Ascending aorta (tissue), 2 donors: Measurements from ENCODE around the gene UNG. TPM values are rescaled to one million over a fixed set of nuclear protein-coding genes. Genes with fewer than 3 reads are reported as not detected.

Experiments used
- DNase-seq, 2 donors: peaks; one replicate each; pipeline ENCODE4 v3.0.0-alpha.2; 2019; ENCODE audit warnings: low spot score in 2 of 2
- H3K27ac ChIP-seq, 2 donors: fragments of 200-600 bp; sonication (generic); one replicate each; pipeline ENCODE4 v1.5.1; 2016 to 2017; ENCODE audit warnings: mild to moderate bottlenecking in 1 of 2
- H3K27me3 ChIP-seq: fragments of 200-600 bp; sonication (generic); one replicate; pipeline ENCODE4 v1.5.1; 2017
- H3K36me3 ChIP-seq, 2 donors: fragments of 200-600 bp; sonication (generic); one replicate each; pipeline ENCODE4 v1.5.1; 2016
- H3K4me1 ChIP-seq, 2 donors: fragments of 200-600 bp; sonication (generic); one replicate each; pipeline ENCODE4 v1.5.1; 2016 to 2017; ENCODE audit warnings: mild to moderate bottlenecking in 1 of 2
- H3K4me3 ChIP-seq, 2 donors: fragments of 200-600 bp; sonication (generic); one replicate each; pipeline ENCODE4 v1.5.1; 2016 to 2017; ENCODE audit warnings: mild to moderate bottlenecking in 1 of 2
- H3K9me3 ChIP-seq, 2 donors: fragments of 200-600 bp; sonication (generic); one replicate each; pipeline ENCODE4 v1.5.1; 2016
- CTCF ChIP-seq, 3 experiments: fragments of 200-600 bp in 2 of 3; fragments of 450-650 bp in 1 of 3; sonication (generic) in 2 of 3; IDR thresholded peaks; one replicate each; pipeline ENCODE4 v1.5.1; 2016 to 2019; ENCODE audit warnings: antibody characterized with exemption in 3 of 3, mild to moderate bottlenecking in 1 of 3, moderate library complexity in 1 of 3
- intact Hi-C: fragments of 100-400 bp; cut with DNase I; formaldehyde crosslinking; loops from one replicate; pipeline ENCODE4 v1.15.1; 2023
- total RNA-seq: library from RNA; depleted of rRNA; stranded (reverse); fragments of >200 nt; gene quantifications from one replicate; pipeline ENCODE4 v1.1.0, GENCODE V29; 2016

UNG gene
- total RNA-seq, 1 donor from 2014 or later = 42.4 TPM

DNA sequence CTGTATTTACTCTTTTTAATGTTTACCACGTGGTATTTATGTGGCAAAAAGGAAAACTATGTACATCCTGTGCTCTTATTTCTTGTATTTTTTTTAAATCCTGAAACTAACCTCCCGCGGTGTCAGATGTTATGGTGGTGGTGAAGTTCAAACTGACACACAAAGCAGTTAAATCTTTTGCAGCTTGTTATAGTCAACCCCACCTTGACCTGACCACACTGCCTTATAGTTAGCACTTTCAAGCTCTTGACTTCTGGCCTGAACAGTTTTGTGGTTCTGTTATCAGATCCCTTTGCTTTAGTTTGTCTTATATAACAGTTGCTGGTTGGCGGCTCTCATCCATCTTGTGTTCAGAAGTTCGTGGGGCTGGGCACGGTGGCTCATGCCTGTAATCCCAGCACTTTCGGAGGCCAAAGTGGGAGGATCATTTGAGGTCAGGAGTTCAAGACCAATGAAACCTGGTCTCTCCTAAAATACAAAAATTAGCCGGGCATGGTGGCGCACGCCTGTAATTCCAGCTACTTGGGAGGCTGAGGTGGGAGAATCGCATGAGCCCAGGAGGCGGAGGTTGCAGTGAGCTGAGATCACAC, 2.1 kb downstream of the UNG start:
- no peaks in the 10 kb centered on the region for H3K27me3 ChIP-seq
- TF ChIP-seq CTCF (IDR thresholded peaks at IDR 0.05) = no peak
- H3K9me3 ChIP-seq = no peaks in the 10 kb centered on the region
- intact Hi-C loops = loop anchor here (10.0 kb wide), 3 partner anchors 365 to 1415 kb away; partner anchors contain the start of gene PWP1
- H3K4me3 ChIP-seq = peak overlapping the region; percentile 87 to 91
- no peak for DNase-seq
- peak overlapping the region; percentile 9 to 92 for H3K27ac ChIP-seq
- peaks cover 4 to 19% of the 10 kb centered on the region in 2 donors for H3K4me1 ChIP-seq
- H3K36me3 ChIP-seq = peaks cover 30 to 32% of the 10 kb centered on the region in 2 donors

GRCh38 chr12:109100741-109101140, 3.3 kb downstream of the UNG start:
- intact Hi-C loops = no loop called here
- no peak for TF ChIP-seq CTCF (IDR thresholded peaks at IDR 0.05)
- Histone ChIP-seq H3K9me3 (no peaks in the 10 kb centered on the region), H3K36me3 (peaks cover 42 to 45% of the 10 kb centered on the region in 2 donors), H3K27me3 (no peaks in the 10 kb centered on the region), H3K27ac (no peak overlapping the region), H3K4me3 (no peak overlapping the region), H3K4me1 (peaks cover 4 to 19% of the 10 kb centered on the region in 2 donors)
- no peak for DNase-seq

- no peak overlapping the region for H3K27ac ChIP-seq
These were observed 5.1 kb downstream of the UNG start for GRCh38 chr12:109102491-109102890.

GRCh38 chr12:109105176-109105575, 7.8 kb downstream of the UNG start:
- H3K4me3 ChIP-seq = no peak overlapping the region
- H3K9me3 ChIP-seq = no peaks in the 10 kb centered on the region
- peaks cover 53 to 64% of the 10 kb centered on the region in 2 donors for H3K36me3 ChIP-seq
- DNase-seq = no peak
- TF ChIP-seq CTCF (IDR thresholded peaks at IDR 0.05) = no peak
- no peak overlapping the region for H3K27ac ChIP-seq
- H3K27me3 ChIP-seq = no peaks in the 10 kb centered on the region
- intact Hi-C loops = no loop called here
- no peaks in the 10 kb centered on the region for H3K4me1 ChIP-seq

More at GRCh38 chr12:109102491-109102890, 5.1 kb downstream of the UNG start:
- Histone ChIP-seq H3K36me3 (peaks cover 48 to 60% of the 10 kb centered on the region in 2 donors), H3K9me3 (no peaks in the 10 kb centered on the region), H3K4me1 (peaks cover 1 to 16% of the 10 kb centered on the region in 2 donors), H3K4me3 (no peak overlapping the region), H3K27me3 (no peaks in the 10 kb centered on the region)
- intact Hi-C loops = no loop called here
- DNase-seq = no peak
- TF ChIP-seq CTCF (IDR thresholded peaks at IDR 0.05) = no peak

DNA sequence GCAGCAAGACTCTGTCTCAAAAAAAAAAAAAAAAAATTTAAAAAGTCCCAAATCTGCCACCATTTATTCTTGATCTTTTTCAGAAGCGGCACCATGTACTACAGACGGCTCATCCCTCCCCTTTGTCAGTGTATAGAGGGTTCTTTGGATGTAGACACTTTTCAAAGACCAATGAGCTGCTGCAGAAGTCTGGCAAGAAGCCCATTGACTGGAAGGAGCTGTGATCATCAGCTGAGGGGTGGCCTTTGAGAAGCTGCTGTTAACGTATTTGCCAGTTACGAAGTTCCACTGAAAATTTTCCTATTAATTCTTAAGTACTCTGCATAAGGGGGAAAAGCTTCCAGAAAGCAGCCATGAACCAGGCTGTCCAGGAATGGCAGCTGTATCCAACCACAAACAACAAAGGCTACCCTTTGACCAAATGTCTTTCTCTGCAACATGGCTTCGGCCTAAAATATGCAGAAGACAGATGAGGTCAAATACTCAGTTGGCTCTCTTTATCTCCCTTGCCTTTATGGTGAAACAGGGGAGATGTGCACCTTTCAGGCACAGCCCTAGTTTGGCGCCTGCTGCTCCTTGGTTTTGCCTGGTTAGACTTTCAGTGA, 12.5 kb downstream of the UNG start:
- Histone ChIP-seq H3K27me3 (no peaks in the 10 kb centered on the region), H3K36me3 (peaks cover 21 to 28% of the 10 kb centered on the region in 2 donors), H3K9me3 (no peaks in the 10 kb centered on the region), H3K4me3 (no peak overlapping the region), H3K27ac (peak overlapping the region; percentile 92 to 93), H3K4me1 (peaks cover 2 to 14% of the 10 kb centered on the region in 2 donors)
- no peak for TF ChIP-seq CTCF (IDR thresholded peaks at IDR 0.05)
- intact Hi-C loops = no loop called here
- DNase-seq = no peak
